ENCODE data around the gene SETD1A.

Gene SETD1A

DNA sequence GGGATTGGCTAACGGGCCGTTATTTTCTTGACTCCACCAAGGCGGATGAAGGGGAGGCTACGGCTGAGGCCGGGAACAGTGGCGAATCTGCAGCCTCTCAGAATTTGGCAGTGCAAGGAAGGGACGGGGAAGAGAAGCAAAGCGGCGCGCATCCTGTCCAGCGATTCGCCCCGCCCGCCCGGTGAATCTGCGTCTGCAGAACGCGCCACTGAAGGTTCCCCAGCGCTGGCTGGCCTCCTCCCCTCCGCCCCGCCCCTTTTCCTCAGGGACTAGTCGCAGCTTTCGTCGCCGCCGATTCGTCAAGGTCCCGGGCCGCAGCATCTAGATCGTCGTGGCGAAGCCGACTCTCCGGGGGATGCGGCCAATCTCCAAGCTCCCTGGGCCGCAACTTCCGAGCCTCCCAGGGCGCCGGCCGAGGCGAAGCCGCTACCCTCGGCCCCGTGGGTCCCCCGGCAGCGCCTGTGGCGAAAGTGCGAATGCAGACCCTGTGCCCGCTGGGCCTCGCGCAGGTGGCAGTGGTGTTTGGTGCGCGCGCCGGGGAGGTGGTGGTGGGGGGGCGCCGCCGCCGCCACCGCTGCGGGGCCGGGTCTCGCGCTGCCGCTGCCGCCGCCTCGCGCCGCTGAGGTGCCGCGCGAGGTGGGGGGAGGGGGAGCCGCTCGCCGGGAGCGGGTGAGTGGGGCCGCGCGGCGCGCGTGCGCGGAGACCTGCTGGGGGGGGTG, at the start of gene SETD1A:
TSS of gene SETD1A (plus strand) at position 299 of the 719 bp plus-strand sequence. CDS start 978 bp downstream, outside the sequence.
- peak; percentile 97 for DNase-seq

DNA sequence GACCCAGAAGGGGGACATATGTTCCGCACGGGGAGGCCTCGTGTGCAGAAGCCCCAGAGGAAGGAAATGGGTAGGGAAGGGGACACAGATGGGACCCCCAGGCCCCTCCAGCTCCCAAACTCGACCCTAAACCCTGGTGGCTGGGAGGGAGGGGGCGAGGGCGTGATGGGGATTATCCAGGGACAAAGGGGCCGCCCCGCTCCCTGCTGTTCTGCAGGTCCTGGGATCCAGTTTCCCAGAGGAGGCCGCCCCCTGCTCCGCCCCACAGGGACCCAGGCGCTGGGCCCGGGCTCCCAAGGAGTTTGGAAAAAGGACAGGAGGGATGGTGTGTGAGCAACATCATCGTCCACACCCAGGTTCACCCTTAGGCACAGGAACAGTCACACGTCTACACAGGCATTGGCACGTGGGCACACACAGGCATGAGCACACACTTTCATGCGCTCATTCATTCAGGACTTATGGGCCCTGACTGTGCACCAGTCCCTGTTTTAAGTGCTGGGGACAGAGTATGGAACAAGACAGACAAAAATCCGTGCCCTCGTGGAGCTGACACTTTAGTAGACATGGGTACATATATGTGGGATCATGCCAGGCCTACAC, 47.0 kb upstream of the SETD1A start:
- DNase-seq: no peak

DNA sequence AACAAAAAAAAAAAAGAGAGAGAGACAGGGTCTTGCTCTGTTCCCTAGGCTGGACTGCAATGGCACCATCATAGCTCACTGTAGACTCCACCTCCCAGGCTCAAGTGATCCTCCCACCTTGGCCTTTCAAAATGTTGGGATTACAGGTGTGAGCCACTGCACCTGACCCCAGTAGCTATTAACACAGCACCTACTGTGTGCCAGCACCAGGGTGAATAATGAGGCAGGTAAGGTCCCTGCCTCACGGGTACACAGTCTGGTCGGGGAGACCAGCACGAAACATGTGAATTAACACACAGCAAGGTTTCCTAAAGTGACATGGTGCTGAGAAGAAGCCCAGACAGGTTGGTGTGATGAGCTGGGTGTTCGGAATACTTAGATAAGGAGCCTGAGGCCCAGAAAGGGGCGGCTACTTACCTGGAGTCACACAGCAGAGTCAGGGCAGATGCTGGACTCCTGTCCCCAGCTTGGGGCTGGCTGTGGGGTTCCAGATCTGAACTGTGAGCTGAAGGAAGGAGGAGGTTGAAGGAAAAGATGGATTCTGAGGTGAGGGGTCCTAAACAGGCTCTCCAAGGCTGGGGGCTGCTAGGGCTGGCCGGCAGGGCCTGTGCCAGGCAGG, 44.7 kb upstream of the SETD1A start:
- no peak for DNase-seq

DNA sequence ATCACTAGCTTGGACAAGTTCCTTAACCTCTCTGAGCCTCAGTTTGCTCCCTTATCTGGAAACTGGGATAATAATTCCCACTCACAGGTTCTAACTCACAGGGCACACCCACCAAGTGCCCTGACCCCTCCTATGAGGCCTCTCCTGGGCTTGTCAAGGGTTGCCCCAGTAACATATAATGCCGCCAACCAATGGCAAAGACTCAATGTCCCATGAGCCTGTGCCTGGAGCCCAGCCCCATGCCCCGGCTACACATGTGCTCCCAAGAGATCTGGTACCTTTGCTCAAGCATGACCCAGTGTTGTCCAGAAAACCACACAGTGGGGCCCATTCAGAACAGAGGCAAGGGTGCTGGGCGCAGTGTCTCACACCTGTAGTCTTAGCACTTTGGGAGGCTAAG, 42.7 kb upstream of the SETD1A start:
- DNase-seq: no peak

DNA sequence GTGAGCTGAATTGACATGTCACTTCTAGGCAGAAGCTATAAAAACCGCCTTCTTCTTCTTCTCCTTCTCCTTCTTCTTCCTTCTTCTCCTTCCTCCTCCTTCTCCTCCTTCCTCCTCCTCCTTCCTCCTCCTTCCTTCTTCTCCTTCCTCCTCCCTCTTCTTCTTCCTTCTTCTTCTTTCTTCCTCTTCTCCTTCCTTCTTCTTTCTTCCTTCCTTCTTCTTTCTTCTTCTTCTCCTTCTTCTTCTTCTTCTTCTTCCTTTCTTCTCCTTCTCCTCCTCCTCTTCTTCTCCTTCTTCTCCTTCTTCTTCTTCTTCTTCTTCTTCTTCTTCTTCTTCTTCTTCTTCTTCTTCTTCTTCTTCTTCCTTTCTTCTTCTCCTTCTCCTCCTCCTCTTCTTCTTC, 38.9 kb upstream of the SETD1A start:
- no peak for DNase-seq

DNA sequence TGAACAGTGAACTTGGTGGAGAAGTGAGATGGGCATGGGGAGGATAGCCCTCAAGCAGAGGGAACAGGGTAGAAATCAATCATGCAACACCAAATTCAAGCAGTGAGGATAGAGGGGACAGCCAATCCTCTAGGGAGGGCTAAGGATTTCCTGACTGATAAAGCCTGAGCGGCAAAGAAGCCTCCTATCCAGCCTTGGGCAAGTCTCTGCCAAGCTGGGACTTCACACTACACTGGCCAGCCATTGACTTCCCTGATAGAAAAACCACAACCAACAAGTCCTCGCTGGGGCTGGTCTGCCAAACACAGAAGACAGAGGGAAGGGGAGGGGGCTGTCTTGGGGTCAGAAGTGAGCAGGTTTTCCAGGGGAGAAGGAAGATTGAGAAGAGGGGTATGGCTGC, 36.7 kb upstream of the SETD1A start:
- DNase-seq: no peak

DNA sequence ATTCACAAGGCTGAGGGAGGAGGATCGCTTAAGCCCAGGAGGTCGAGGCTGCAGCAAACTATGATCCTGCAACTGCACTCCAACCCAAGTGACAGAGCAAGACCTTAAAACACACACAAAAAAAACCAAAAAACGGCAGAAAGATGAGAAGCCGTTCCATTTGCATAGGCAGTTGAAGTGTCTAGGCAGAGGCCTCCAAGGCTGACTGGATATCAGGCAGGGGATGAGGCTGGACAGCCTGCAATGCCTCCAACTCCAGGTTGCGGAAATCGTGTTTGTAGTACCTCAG, 36.2 kb upstream of the SETD1A start:
- no peak for DNase-seq

DNA sequence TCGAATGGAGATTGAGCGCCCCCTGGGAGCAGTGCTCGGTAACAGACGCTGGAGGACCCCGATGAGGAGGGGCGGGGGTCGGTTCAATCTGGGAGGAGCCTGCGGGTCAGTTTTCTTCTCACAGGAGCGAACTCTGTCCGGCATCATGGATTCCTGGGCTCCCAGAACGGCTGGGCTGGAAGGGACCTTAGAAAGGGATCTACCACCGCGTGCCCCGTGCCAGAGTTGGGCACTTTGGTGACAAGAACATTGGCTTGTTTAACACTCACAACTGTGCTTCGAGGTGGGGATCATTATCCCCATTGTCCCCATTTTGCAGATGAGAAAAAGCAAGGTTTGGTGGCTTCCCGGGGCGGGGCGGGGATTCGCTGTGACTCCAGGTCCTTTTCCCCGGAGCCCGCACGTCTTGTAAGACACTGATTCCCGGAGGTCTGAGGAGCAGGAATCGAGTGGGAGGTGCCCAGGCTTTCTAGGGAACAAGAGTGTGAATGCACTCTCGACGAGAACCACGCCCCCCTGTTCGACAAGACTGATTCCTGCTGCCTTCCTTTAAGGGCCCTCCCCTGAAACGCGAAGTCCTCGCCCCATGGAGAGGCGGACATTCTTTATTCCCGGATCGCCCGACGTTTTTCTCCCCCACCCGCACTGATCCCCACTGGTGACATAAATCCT, 35.7 kb upstream of the SETD1A start:
- DNase-seq: peak; percentile 94

DNA sequence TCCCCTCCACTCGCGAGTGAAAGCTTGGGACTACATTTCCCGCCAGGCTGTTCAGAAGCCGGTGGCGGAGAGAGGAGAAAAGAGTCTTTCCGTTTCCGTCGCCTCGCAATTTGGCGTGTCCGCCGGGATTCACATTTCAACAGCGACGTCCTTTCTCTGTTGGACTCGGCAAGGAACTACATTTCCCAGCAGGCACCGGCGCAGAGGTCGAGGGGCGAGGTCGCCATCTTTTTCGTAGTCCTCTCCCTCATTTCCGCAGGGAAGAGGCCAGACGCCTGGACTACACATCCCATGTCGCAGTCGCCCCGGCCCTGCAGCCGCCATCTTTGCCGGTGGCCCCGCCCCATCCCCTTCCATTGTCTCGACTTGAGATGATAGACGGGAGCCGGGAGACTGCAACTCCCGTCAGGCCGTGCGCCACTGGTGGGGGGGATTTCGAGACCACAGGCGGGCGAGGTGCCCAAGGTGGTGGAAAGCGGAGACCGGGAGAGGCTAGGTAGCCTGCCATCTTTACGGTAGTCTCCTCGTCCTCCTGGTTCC, 35.1 kb upstream of the SETD1A start:
- peak; percentile 99 for DNase-seq

DNA sequence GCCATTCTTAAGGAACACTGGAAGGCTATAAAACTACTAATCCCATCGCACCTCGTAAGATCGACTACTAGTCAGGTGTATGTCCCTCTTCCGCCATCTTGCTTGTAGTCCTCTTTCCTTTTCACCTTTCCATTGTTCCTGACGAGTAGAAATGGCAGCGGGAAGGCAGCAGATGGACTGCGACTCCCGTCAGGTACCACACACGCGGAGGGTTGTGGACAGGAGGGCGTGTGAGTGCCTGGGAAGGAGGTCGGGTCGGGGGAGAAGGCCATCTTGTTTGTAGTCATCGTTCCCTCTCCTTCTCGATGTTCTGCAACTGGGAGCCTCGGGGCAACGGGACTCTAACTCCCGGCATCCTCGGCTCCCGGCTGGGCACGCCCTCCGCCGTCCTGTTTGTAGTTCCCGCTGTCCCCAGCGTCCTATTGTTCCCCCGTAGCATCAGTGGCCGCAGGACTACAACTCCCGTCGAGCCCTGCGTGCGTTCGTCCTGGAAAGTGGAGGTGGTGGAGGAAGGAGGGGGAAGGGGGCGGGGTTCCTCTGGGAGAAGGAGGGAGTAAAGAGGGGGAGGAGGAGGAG, 34.5 kb upstream of the SETD1A start:
- DNase-seq: peak; percentile 99

DNA sequence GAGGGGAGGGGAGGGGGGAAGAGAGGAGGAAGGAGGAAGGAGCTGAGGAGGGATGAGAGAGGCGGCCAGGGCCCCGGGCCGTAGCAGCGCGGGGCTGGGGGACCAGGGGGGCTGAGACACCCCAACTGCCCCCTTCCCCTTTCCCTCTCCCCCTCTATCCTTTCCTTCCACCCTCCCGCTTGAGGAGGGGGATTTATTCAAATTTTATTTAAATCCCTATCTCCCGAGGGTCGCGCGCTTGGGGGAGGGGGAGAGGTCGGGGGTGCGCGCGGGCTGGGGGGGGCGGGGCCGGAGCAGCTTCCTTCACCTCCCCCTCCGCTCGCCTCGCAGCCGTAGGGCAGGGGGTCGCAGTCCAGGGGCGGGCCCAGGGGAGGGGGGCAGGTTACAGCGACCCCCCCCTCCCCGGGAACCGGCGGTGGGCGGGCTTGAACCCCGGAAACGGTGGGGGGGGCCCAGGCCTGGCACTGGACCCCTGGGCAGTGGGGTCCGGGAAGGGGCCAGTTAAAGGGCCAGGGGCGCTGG, 33.9 kb upstream of the SETD1A start, which contains the start of gene FBXL19:
TSS of gene FBXL19 (plus strand) at position 19 of the 522 bp plus-strand sequence. CDS start 2,183 bp downstream, outside the sequence.
- no peak for DNase-seq

DNA sequence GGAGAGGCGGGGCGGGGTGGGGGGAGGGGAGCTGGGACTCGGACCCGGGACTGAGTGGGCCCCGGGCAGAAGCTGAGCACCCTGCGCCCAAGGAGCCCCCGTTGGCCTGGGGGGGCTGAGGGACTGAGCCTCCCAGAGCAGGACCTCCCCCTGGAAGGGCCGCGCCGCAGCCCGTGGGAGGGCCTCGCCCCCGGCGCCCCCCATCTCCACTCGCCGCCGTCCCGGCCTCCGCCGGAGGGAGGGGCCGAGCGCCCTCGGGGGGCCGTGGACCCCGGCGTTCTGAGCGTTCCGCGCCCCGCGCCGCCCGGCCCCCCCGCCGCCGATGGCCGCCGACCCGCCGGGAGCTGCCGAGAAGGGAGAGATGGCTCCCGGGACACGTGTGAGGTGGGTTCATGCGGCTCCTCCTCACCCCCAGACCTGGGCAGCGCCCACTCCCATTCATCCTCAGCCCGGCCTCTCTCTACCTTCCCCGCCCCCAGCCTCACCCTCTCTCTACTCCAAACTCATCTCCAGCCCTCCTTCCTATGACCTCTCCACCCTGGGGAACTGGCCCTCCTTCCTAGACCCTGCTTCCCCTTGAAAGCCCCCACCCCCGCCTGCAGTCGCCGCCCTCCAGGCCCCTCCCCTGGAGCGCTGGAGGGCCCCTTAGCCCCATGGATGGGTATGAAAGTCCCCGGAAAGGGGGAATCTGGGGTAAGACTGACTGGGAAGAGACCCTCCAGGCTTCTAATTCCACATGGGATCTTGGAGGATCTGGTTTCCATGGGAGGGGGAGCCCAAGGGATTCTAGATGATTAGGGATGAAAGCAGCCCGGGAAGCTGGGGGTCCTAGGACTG, 33.3 kb upstream of the SETD1A start:
- no peak for DNase-seq

DNA sequence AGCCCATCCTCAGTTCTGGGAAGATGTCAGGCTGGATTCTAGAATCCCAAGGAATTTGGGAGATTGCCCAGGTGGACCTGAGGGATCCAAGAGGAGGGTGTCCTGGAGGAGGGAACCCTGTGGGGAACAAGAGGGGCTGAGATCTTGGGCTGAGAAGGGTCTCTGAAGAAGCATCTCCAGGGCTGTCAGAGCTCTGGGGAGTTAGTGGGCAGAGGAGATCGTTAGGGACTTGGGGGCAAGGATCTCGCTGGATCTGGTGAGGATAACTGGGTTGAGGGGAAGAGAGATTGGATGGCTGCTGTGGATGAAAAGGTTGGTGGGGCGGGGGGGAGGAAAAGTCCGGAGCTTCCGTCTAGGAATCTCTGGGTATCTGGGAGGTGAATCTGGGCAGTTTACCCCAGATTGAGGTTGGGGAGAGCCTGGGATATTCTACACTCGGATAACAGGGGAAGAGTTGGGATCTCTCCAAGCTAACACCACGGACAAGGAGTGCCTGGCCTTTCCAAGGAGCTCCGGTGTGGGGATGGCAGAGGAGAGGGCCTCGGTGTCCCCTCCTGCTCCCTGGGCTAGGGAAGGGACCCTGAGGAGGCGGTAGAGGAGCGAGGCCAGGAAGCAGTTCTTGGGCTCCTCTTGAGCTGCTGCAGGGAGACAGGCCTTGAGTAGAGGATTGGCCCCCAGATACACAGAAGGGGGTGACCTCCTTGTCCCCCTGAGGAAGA, 32.5 kb upstream of the SETD1A start:
- DNase-seq: no peak

DNA sequence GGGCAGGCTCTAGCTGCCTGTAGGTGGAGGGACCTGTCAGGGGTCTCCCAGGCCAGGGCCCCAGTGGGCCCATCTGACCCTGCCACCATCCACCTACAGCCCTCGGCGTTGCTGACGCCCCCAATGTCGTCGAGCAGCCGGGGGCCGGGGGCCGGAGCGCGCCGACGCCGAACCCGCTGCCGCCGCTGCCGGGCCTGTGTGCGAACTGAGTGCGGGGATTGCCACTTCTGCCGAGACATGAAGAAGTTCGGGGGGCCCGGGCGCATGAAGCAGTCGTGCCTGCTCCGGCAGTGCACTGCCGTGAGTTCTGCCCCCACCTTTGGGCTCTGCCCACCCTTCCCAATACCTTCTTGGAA, 31.9 kb upstream of the SETD1A start:
- DNase-seq: no peak

DNA sequence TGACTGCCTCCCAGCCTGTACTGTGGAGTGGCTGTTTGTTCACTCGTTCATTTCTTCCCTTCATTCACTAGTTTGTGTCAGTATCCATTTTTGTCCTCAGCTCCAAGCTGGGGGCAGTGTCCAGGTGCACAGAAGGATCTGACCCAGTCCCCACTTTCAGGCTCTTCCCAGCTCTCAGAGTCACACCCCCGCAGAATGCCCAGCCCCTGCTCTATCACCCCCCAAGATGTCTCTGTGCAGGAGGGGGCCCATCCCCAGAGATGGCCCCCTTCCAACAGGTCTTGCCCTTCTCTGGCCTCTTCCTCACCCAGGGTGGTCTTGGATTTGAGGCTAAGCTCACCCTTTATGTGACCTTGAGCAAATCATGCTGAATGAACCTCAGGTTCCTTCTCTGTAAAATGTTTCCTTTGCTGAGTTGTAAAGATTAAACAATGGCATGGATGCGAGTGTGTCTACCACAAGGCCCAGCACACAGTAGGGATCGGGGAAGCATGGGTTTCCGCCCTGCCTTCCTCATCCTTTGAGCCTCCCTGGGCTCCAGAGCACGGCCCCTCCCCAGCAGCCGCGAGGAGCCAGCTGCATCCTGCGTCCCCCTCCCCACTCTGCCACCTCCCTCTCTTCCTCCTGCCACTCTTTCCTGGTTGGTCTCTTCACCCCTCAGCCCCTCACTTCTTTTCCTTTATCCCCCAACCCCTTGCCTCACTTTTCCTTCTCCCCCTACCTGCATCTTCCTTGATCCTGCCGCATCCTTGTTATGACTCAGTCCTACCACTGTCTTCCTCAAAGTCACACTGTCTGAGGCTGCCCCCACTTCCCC, 31.4 kb upstream of the SETD1A start:
- no peak for DNase-seq

DNA sequence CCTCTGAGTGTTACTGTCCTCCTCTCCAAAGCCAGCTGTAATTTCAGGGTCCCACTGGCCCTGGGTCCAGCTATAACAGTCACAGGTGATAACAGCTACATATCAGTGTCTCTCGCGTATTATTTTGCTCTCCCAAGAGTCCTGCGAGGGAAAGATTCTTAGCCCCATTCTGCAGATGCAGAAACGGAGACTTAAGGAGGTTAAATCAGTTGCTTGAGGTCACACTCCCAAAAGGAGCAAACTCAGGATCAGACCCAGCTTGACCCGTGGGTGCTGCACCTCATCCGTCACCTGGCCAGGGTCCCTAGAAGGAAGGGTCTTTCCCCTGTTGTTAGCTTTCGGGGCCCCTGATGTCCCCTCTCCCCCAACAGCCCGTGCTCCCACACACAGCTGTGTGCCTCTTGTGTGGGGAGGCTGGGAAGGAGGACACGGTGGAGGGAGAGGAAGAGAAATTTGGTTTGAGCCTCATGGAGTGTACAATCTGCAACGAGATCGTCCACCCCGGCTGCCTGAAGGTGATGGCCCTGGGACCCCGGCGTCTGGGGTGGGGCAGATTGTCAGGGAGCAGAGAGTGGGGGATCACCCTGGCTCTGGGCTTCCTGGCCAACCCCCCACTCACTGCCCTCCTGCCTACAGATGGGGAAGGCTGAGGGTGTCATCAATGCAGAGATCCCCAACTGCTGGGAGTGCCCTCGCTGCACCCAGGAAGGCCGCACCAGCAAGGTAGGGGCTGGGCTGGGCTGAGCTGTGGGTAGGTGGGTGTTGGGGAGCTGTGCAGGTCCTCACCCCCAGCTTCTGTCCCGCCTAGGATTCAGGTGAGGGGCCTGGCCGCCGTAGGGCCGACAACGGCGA, 30.4 kb upstream of the SETD1A start:
- DNase-seq: no peak

DNA sequence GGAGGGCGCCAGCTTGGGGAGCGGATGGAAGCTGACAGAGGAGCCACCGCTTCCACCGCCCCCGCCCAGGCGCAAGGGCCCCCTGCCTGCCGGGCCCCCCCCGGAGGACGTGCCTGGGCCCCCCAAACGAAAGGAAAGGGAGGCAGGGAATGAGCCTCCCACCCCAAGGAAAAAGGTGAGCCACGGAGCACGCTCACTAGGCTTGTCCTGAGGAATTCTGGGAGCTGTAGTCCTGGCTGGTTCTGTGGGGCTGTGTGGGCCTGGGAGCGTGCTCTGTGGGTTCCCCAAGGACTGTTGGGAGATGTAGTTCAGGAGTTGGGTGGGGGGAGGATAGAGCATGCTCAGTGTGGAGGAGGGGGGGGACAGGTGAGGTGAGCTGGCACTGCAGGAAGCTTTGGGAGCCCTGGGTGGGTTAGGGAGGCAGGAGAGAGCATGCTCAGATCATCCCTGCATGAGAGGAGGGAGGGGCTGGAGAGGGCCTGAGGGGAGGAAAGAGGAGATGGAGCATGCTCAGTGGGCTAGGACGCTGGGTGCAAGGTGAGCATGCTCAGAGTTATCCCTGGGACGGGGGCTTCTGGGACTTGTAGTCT, 29.7 kb upstream of the SETD1A start:
- DNase-seq: peak; percentile 96

DNA sequence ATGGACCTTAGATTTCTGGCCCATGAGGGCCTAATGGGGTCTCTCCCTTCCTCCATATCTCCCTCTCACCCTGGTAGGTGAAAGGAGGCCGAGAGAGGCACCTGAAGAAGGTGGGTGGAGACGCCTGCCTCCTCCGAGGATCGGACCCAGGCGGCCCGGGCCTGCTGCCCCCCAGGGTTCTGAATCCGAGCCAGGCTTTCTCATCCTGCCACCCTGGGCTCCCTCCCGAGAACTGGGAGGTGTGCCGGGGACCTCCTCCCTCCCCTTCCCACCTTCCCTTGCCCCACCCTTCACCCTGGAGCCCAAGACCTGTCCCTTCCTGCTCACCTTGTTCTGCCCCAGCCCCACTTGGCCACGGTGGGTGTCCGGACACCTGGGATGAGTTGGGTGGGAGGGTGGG, 29.2 kb upstream of the SETD1A start:
- no peak for DNase-seq

DNA sequence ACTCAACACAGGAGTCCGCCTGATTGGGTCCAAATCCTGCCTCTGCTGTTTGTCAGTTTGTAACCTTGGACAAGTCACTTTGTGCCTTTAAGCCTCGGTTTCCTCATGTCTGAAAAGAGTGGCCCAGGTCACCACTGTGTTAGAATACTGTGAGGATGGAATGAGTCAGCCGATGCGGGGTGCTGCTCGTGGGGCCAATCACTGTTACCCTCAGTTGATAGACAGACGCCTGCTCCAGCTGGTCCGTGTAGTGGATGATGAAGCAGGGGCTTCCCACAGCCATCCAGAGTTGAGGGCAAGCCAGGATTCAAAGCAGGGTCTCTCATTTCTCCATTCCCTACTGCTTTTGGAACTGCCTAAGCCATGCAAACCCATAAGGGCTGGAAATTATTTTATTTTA, 28.4 kb upstream of the SETD1A start:
- DNase-seq: no peak
